ENCODE measurements around the gene SNX10. TPM values are rescaled to one million over a fixed set of nuclear protein-coding genes. Genes with fewer than 3 reads are reported as not detected.

SNX10 gene
- total and polyA plus RNA-seq, 2 of the 4 experiments (the other 2 are of a cell fraction): not detected

GRCh38 chr7:26320878-26321277 is 29.2 kb downstream of the SNX10 start:
- H3K4me2 ChIP-seq (ENCODE audit: low read depth, low read length): no peak overlapping the region
- no peak overlapping the region for H2AFZ ChIP-seq (replicated peaks; ENCODE audit: low read length, poor library complexity)
- H3K27ac ChIP-seq (ENCODE audit: insufficient read depth, low read length): no peak overlapping the region
- WGBS, 2 experiments (ENCODE audit: extremely low coverage in 2 of 2, insufficient read length in 1 of 2): 14% methylated on average over 1 of the region's 4 CpGs; no CpG with 5 or more reads in 1 of the 2 experiments
- no peak overlapping the region for H3K9ac ChIP-seq (ENCODE audit: low read depth, low read length)
- CTCF ChIA-PET: interaction anchor here (0.6 kb wide), 1 partner anchor 113 kb away, joined by 3 read pairs; no protein-coding TSS in a partner anchor
- no TSS peak for BruUV-seq (replicated peaks)
- no peak overlapping the region for H3K4ac ChIP-seq (ENCODE audit: low read depth, low read length)
- no peak overlapping the region for H4K91ac ChIP-seq (ENCODE audit: insufficient read depth, low read depth, low read length)
- H2AK5ac ChIP-seq (ENCODE audit: low read depth, low read length): no peak overlapping the region
- intact Hi-C loops (cut with micrococcal nuclease): no loop called here
- no peak overlapping the region for H3K18ac ChIP-seq (ENCODE audit: low read depth, low read length)
- H3K9me3 ChIP-seq (ENCODE audit: control insufficient read depth, insufficient read depth, low read length): no peaks in the 10 kb centered on the region
- no peaks in the 10 kb centered on the region for H3K36me3 ChIP-seq (ENCODE audit: control insufficient read depth, insufficient read depth, low read length)
- H4K5ac ChIP-seq (ENCODE audit: low read depth, low read length): no peak overlapping the region
- no peak overlapping the region for H3K14ac ChIP-seq (replicated peaks; ENCODE audit: low read depth, low read length)
- H4K20me1 ChIP-seq (ENCODE audit: insufficient read depth, low read length): no peaks in the 10 kb centered on the region
- H2BK20ac ChIP-seq (ENCODE audit: low read depth, low read length): no peak overlapping the region
- no peak overlapping the region for H2AK9ac ChIP-seq (replicated peaks; ENCODE audit: low read depth, low read length, poor library complexity)
- no peak overlapping the region for H3K4me3 ChIP-seq (ENCODE audit: insufficient read depth, low read depth, low read length)
- TF ChIP-seq RCOR1 (IDR thresholded peaks at IDR 0.05; ENCODE audit: insufficient replicate concordance, low read length): no peak
- TF ChIP-seq SMC3 (IDR thresholded peaks at IDR 0.05; ENCODE audit: low read depth, low read length): no peak
- TF ChIP-seq FOS (IDR thresholded peaks at IDR 0.05; ENCODE audit: low read depth, low read length): no peak
- TF ChIP-seq MAFK (IDR thresholded peaks at IDR 0.05; ENCODE audit: low read depth, low read length): no peak
- TF ChIP-seq CTCF (conservative IDR thresholded peaks at IDR 0.05; ENCODE audit: low read depth, low read length): no peak
- TF ChIP-seq USF2 (IDR thresholded peaks at IDR 0.05; ENCODE audit: low read depth, low read length): no peak
- TF ChIP-seq MAZ (IDR thresholded peaks at IDR 0.05; ENCODE audit: borderline replicate concordance, low read depth, low read length): no peak
- in situ Hi-C loops (cut with MboI; ENCODE audit: low sequenced_read_pairs): no loop called here
- ATAC-seq (ENCODE audit: low read depth): no peak
- H2BK120ac ChIP-seq (ENCODE audit: low read depth, low read length): no peak overlapping the region
- no peak overlapping the region for H3K56ac ChIP-seq (ENCODE audit: extremely low read depth, insufficient read depth, low read length)
- no peaks in the 10 kb centered on the region for H3K27me3 ChIP-seq (ENCODE audit: control insufficient read depth, insufficient read depth, low read length)
- H3K79me1 ChIP-seq (ENCODE audit: low read depth in 1 of 2, low read length in 2 of 2): no peaks in the 10 kb centered on the region
- H3K9me1 ChIP-seq (ENCODE audit: insufficient read depth, low read length): no peaks in the 10 kb centered on the region
- no peak overlapping the region for H4K8ac ChIP-seq (ENCODE audit: low read depth in 2 of 2, low read length in 2 of 2)
- no peak overlapping the region for H3K23ac ChIP-seq (ENCODE audit: low read depth, low read length)
- DNase-seq: no peak
- dilution Hi-C loops (cut with HindIII; ENCODE audit: low sequenced_read_pairs, unreplicated experiment): no loop called here
- POLR2A ChIA-PET (ENCODE audit: unreplicated experiment): no interaction called here
- H3K4me1 ChIP-seq (ENCODE audit: control insufficient read depth, insufficient read depth, low read length): no peaks in the 10 kb centered on the region
- H2BK5ac ChIP-seq (ENCODE audit: low read depth, low read length, poor library complexity, severe bottlenecking): no peak overlapping the region
- no peak overlapping the region for H2BK15ac ChIP-seq (ENCODE audit: low read depth, low read length)

Measured in IMR-90 (cell line).